RCC 7860 (cell line): ENCODE measurements around the gene CCDC186.

Experiments
- DNase-seq: peaks from one replicate; pipeline ENCODE4 v3.0.0-alpha.2; 2015; ENCODE audit warnings: low spot score
- FAIRE-seq: peaks from 2 replicates; lab custom pipeline; 2012; peaks lifted over from hg19 to GRCh38; lab: Jason Lieb, UNC

Gene CCDC186

GRCh38 chr10:114073395-114074186, 100.4 kb downstream of the CCDC186 start:
- FAIRE-seq (no peak), DNase-seq (no peak)

GRCh38 chr10:114071178-114071577, 102.8 kb downstream of the CCDC186 start:
- no peak for FAIRE-seq
- DNase-seq = no peak
